Amniotic epithelial cell (primary cell): ENCODE measurements around the gene EFTUD2.

ENCODE experiments used
- DNase-seq: peaks from one replicate; pipeline ENCODE4 v3.0.0-alpha.2; 2010; ENCODE audit warnings: low read depth

EFTUD2 gene

DNA sequence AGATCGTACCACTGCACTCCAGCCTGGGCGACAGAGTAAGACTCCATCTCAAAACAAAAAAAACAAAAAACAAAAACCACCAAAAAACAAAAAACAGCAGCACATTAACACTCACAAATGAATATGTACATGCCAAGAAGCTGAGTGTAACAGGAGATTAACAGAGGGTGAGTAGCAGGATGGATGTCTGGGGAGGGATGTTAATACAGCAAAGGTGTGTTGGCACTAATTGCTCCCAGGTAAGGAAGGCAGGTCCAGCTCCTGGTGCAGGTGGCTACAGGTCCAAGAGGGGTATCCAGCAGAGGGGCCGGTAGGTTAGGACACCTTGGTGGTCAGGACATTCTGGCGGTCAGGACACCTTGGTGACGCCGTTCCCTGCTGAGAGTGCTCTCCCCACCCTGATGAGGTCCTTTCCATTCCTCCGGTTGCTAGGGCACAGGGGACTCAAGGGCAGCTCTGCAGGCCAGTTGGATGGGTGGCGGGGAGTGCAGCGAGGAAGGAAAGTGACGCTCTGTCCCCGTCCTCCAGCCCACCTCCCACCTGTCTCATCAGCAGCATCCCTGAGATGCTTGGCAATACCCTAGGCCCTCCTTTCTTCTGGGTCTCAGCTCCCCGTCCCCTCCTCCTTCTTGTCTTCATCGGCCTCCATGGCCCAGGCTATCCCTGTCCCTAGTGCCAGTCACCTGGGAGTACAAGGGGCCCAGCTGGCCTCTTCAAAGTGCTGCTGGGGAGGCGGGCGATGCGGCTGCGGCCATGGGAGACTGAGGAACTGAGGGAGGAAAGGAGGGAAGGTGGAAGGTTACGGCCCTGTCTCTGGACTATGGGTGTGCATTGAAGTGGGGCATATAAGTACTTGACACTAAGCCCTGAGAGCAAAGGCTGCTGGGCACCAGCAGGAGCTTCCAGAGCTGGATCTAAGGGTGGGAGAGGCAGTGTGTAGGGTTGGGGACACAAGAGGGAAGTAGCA lies 26.8 kb upstream of the EFTUD2 start:
- DNase-seq = no peak

DNA sequence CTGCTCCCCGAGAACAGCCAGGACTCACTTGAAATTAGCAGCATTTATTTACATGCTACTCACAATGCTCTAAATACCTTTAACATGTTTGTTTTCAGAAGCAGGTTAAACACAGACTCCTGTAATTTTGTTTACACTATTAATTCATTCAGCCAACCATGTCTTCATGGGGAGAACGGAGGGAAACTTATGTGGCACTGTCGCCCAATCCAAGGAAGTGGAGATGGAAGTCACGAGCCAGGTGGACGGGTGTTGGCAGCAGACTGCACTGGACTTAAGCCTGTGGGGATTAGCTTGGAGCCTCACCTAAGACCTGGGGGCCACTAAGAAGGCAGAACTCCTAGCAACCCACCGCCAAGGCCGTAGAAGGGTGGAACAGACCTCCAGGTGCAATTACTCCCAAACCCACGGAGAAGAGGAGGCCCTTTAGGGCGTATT lies 24.9 kb upstream of the EFTUD2 start:
- DNase-seq = no peak

DNA sequence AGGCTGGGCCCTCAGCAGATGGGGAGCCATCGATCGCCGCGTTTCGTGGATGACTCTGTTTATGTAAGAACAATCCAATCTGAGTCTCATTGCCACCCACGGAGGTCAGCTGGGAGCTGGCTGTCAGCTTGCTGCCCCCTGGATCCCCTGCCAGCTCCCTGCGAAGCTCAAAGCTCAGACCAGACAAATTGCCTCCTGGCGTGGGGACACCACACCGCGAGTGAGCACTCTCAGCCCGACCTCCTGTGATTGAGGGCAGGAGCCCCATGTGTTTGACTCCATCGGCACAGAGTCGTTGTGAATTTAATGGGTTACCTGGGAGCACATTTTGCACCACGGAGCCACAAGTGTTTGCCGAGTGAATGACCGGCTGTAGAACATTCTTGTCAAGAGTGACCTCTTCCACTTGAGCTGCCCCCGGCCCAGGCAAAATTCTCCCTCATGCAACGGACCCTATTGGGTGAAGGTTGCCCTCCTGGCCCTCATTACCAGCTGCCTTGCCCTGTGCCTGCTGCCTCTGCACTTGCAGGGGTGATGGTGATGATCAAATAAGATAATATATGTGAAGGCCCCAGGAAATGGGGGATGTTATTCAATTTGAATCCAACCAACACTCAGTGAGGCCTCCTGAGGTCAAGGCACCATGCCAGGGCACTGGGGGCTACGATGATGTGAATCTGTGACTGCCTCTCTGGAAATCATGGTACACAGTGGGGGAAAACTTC lies 23.7 kb upstream of the EFTUD2 start:
- no peak for DNase-seq

DNA sequence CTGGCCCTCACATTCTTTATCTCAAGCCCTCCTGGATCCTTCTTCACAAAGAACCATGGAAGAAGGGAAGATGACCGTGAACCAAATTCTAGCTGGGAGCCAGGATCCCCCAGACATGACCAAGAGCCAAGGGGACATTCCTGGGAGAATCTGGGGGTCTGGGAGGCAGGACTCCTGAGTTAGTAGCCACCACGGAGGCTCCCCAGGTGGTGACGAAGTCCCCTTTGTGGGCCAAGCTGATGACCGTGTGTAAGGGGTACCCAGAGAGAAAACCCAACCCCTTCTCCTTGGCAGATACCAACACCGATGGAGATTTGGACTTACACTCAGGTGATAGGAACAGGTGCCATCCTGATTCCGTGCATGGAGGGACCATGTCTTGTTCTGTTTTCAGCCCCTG lies 22.9 kb upstream of the EFTUD2 start:
- DNase-seq = no peak

DNA sequence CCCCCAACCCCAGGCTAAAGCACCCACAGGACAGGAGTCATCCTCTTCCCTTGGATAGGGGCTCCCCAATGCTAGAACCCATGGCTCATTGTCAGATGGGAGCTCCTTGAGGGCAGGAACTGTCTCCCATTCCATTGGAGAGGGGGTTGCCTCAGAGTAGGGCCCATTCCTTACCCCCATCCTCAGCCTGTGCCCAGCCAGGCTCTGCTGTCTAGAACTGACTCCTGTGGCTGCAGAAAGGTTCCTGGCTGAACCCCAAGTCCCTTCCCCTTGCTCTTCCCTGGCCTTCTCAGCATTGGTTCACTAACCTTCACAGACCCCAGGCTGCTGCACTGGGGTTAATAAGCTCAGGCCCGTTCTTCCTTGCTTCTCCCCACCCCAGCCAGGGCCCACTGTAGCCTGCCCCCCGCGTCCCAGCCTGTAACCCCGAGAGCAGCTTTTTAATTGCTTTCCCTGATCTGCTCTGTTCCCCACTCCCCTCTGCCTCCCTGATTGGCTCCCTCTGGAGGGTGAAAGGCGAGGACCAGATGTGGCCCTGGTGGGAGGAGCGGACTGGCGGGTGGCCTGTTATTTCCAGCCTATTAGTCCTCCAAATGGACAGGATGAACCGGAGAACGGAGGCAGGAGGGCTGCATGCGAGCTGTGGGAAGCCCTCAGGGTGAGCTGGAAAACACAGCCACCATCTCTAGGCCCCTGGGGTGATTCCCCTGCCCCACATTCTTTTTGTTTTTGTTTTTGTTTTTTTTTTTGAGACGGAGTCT lies 22.1 kb upstream of the EFTUD2 start:
- DNase-seq = no peak

DNA sequence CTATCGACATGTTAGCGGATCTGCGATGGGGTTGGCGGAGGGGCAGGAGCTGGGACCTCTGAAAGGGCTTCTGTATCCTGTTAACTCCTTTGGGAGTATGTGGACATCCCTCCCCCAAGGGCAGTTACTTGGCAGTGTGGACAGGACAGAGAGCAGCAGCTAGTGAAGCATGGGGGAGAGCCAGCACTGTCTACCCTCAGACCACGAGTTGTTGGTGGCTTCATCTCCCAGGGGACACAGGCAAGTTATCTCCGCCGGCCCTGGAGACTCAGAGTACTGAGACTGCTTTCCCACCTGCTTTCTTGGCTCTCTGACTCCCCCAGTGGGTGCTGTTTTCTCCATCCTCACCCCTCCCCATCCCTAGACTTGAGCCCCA lies 21.3 kb upstream of the EFTUD2 start:
- DNase-seq = no peak

DNA sequence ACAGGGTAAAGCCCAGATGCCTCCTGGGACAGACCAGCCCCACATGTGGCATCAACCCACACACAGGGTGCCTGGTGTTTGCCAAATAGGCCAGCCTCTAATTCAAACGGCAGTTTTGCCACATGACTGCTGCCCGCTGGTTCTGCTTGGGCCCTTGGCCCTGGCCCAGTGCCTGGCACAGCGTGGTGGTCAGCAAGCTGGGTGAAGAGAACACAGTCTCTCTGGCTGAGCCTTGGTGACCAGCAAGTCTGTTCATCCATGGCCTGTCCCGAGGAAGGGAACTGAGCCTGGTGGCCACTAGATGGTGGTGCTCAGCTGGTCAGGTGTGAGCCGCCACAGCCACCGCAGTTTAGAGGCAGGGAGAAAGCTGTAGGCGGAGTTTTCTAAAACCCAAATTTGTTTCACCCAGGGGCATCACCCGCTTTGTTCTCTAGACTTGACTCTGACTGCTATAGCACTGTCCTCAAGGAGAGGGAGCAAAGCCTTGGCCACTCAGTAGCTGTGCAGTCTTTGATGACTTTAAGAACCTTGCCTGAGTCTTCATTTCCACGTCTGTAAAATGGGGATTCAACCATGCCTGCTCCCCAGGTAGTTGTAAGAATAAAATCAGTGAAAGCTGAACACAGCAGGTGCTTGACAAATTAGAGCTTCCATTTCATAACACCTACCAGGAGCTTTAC lies 20.8 kb upstream of the EFTUD2 start:
- DNase-seq = peak; percentile 68

DNA sequence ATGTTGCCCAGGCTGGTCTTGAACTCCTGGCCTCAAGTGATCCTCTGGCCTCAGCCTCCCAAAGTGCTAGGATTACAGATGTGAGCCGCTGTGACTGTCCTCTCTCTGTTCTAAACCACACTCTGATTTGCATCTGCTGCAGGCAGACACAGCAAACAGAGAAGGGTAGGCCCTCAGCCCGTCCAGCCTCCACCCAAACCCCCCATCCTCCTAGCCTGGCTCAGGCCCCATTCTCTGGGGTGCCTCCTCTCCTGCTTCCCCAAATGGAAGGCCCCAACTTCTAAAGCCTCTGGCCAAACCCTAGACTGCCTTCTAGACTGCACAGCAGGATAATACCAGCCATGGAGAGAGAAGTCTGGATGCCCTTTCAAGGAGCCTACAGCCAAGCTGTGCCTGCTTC lies 20.2 kb upstream of the EFTUD2 start:
- DNase-seq = no peak

DNA sequence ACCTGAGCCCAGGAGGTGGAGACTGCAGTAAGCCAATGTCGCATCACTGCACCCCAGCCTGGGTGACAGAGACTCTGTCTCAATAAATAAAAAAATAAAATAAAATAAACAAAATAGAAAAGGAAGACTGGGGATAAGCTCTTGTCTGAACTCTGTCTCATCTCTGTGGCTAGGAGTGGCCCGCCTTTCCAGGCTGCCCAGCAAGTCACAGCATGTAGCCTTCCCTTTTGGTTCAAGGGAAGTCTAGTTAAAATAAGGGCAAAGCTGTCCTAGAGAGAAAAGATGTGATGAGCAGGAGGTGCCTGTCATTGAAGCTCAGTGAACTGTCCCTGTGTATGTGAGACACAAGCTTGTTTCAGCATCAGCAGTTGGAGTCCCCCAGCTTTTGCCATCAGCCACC lies 18.8 kb upstream of the EFTUD2 start:
- DNase-seq = no peak

DNA sequence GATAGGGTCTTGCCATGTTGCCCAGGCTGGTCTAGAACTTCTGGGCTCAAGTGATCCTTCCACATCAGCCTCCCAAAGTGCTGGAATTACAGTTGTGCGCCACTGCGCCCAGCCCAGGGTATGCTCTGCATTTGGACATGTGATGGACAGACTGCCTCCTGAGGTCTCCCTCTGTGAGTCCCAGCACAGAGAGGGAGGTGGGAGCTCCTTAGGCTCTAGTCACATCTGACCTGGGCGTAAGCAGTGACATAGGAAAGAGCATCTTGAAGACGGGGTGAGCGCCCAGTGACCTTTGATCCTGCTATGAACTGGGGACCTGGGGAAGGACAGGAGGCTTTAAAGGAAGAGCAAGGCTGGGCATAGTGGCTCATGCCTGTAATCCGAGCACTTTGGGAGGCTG lies 18.2 kb upstream of the EFTUD2 start:
- no peak for DNase-seq

DNA sequence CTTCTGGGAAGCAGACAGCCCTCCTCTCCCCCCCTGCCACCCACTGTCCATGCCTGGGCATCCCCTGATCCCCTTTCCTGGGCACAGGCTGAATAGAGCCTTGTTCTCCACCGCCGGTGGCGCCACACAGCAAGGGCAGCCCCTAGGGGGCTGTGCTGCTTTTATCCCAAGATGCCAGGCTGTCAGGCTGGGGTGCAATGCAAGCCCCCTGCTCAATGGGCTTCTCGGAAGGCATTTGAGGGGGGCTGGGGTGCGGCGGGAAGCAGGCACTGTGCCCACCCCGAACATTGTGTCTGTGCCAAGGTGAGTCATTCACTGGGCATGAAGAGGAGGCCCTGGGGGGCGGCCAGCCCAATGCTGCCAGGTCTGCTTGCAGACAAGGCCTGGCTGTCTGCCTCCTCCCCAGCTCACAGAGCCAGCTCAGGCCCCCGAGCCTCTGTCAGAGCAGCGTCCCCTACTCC lies 17.6 kb upstream of the EFTUD2 start:
- peak; percentile 37 for DNase-seq

DNA sequence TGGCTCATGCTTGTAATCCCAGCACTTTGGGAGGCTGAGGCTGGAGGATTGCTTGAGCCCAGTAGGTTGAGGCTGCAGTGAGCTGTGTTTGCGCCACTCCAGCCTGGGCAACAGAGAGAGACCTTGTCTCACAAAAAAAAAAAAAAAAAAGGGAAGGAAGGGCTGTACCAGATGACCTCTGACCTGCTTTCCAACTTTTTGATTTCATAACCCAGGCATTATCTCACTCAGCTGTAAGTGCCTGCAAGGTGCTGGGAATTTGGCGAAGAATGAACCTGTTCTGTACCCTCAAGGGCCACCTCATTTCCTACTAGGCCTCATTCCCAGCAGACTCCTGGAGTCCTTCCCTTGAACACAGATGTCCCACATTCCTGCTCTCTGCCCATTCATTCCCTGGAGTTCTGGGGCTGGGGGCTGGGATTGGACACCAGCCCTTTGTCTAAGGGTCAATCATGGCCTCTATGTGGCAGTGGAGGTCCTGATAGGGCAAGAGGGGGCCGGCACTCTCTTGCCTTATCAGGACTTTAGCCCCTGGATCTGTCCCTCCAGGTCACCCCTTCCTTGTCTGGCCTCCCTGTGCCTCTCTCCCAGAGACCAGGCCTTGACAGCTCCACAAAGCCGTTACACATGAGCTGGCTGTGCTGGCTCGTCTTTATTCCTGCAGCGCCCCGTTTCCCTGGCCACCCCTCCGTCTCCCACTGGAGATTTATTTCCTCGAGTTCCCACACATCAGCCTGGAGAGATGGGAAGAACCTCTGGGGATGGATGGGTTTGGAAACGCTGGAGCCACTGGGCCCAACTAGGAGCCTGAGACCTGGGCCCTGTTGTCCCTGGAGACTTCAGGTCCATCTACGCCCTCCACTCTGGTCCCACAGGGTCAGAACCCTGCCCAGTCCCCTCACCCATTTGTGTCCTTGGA lies 16.9 kb upstream of the EFTUD2 start:
- peak; percentile 28 for DNase-seq

DNA sequence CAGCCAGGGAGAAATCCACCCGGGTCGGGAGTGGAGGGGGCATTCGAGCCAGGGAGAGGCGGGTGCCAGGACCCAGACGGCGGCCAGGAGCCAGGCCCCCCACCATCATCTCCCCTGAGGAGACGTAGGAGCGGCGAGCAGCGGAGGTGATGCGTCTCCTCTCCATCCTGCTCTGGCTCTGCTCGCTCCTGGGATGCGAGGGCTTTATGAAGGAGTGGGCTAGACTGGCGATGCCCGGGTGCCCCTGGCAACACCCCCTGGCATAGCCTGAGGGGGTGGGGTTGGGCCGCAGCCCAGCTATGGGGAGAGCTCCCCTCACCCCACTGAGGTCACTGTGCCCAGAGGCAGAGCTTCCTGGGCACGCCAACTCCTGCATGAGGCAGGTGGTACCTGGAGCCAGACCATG lies 16.1 kb upstream of the EFTUD2 start, which contains the start of gene GFAP:
Gene GFAP (minus strand): TSS at position 180 of the 406 bp plus-strand sequence. CDS start 14 bp downstream, at position 166.
- DNase-seq = no peak

DNA sequence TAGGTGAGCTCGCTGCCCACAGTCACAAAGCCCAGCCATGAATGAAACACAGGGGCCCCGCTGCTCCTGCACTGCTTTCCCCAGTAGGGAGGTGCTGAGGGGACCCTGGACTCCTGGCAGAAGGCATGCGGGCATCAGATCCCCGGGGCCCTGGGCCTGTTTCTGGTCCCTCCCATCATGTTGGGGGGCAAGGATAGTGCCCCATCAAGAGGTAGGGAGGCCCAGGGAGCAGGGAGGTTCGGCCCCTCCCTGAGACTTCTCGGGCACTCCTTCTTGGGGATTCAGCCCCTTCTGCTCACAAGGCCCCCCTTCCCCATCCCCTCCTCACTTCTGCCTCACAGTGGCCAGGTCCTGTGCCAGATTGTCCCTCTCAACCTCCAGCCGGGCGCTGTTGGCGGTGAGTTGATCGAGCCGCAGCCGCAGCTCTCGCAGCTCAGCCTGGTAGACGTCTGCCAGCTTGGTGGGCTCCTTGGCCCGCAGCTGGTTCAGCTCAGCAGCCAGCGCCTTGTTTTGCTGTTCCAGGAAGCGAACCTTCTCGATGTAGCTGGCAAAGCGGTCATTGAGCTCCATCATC lies 15.5 kb upstream of the EFTUD2 start:
- DNase-seq = no peak

DNA sequence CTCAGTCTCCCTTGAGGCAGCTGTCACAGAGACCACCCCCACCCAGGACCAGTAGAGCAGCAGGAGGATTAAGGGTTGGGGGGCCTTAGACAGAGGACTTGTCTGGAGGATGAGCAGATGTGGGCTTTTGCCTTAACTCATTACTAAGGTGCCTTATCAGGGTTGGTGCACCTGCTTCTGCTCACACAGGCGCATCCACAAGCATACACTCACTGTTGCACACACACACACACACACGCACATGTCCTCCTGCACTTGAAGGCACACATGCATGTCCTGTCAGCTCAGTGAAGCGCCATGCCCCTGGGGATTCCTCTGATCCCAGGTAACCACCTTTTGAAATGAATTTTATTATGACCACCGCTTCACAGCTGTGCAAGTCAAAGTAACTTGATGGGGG lies 14.9 kb upstream of the EFTUD2 start:
- no peak for DNase-seq

DNA sequence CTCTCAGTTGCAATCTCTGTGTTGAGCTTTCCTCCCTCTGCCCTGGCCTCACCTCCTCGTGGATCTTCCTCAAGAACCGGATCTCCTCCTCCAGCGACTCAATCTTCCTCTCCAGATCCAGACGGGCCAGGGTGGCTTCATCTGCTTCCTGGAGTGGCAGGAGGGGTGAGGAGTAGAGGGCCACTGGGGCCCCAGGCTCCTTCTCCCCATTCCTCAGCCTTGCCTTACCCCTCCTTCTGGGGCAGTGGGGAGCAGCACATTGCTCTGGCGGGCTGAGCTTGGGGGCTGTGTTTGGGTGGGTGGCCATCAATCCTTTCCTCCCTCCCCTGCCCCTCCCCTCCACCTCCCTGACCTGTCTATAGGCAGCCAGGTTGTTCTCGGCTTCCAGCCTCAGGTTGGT lies 14.4 kb upstream of the EFTUD2 start:
- DNase-seq = no peak

DNA sequence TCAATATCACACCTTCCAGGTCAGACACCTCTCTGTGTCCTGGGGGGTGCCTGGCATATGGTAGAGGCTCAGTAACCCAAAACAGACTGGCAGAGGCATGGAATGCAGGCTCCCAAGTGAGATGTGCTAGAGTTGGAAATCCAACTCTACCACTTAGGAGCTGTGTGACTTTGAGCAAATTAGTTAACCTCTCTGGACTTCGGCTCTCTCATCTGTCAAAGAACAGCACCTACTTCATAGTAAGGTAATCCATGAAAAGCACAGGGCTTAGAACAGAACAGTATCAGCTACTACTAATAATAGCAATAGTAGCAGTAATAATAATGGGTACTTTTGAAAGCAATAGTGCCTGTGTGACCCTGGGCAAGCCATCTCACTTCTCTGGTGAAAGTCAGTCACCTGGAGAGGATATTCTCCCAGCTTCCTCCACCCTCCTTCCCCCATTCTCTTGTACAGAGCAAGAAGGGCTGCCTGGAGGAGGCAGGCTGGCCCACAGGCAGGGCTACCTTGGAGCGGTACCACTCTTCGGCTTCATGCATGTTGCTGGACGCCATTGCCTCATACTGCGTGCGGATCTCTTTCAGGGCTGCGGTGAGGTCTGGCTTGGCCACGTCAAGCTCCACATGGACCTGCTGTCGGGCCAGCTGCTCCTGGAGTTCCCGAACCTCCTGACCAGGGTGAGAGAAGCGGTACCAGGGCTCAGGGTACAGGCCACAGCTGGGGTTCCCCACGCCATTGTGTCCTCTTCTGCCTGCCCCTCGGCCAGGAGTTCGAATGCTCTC lies 13.7 kb upstream of the EFTUD2 start:
- DNase-seq = no peak

DNA sequence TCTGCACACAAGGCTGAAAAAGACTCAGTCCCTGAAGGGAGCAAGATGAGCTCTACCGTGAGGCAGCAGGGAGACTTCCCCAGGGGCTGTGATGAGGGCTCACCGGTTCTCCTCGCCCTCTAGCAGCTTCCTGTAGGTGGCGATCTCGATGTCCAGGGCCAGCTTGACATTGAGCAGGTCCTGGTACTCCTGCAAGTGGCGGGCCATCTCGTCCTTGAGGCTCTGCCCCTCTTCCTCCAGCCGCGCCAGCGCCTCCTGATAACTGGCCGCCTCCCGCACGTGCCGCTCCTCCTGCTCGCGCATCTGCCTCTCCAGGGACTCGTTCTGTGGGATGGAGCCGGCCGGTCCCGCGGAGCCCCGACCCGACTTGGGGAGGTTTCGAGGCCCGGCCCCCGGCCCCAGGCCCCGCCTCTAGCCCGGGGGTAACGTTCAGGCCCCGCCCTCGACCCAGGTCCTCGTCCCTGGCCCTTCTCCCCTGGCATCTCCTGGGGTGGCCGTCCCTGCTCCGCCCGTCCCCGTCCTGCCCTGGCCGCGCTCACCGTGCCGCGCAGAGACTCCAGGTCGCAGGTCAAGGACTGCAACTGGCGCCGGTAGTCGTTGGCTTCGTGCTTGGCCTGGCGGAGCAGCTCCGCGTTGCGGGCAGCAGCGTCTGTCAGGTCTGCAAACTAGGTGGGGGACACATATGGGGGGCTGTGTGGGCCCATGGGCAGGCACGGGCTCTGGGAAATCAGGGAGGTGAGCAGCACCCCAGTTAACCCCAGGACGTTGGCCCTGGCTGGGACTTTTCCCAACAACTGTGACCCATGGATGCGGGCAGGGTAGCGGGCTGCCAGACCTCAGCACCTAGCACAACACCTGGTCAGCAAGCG lies 12.1 kb upstream of the EFTUD2 start:
- peak; percentile 41 for DNase-seq
